Activated CD8-positive, alpha-beta memory T cell treated with anti-CD3 and anti-CD28 coated beads, Interleukin-2, amount 50 U/mL, for 1 hour (primary cell): ENCODE data around the gene ZNF485.
"Not testable (repeated sequence)": the region's sequence is repeated elsewhere in the genome, so short reads cannot be mapped to it uniquely, and the experiment has no call there.

Source experiments
- DNase-seq: peaks from one replicate; pipeline ENCODE4 v3.0.0-alpha.2; 2020; ENCODE audit errors: extremely low read depth

The ZNF485 gene

GRCh38 chr10:43605850-43606322 is 352 bp upstream of the ZNF485 start:
- no peak for DNase-seq

GRCh38 chr10:43607199-43607573 is 948 bp downstream of the ZNF485 start:
- DNase-seq = no peak

GRCh38 chr10:43610636-43611035 is 4.4 kb downstream of the ZNF485 start:
- no peak for DNase-seq

GRCh38 chr10:43616697-43617370 is 10.6 kb downstream of the ZNF485 start:
- no peak for DNase-seq

- no peak for DNase-seq
Measured at GRCh38 chr10:43619368-43619767, 13.1 kb downstream of the ZNF485 start.

GRCh38 chr10:43622038-43622437 is 15.8 kb downstream of the ZNF485 start:
- no peak for DNase-seq

GRCh38 chr10:43623351-43623750 is 17.1 kb downstream of the ZNF485 start:
- no peak for DNase-seq

GRCh38 chr10:43627942-43628341 is 21.7 kb downstream of the ZNF485 start:
- no peak for DNase-seq

- DNase-seq = no peak
Measured at GRCh38 chr10:43628956-43629355, 22.7 kb downstream of the ZNF485 start.

- DNase-seq = not testable (repeated sequence)
Measured at GRCh38 chr10:43635816-43636215, 29.6 kb downstream of the ZNF485 start.

GRCh38 chr10:43640603-43641002 is 34.4 kb downstream of the ZNF485 start:
- no peak for DNase-seq

- no peak for DNase-seq
Measured at GRCh38 chr10:43644252-43644651, 38.0 kb downstream of the ZNF485 start.

- no peak for DNase-seq
Measured at GRCh38 chr10:43645866-43646265, 39.6 kb downstream of the ZNF485 start.

GRCh38 chr10:43647576-43647975 is 41.3 kb downstream of the ZNF485 start:
- DNase-seq = no peak

- DNase-seq = no peak
Measured at GRCh38 chr10:43648095-43648397, 41.8 kb downstream of the ZNF485 start.

GRCh38 chr10:43648398-43649184 is 42.4 kb downstream of the ZNF485 start, which contains the start of gene ZNF32:
ZNF32 (minus strand) TSS chr10:43648881; CDS start chr10:43646133, 2,748 bp downstream.
- DNase-seq = peak; percentile 20

- no peak for DNase-seq
Measured at GRCh38 chr10:43649185-43649523, 42.9 kb downstream of the ZNF485 start.

GRCh38 chr10:43653746-43654145 is 47.5 kb downstream of the ZNF485 start:
- no peak for DNase-seq

GRCh38 chr10:43655311-43655710 is 49.1 kb downstream of the ZNF485 start:
- DNase-seq = no peak

- no peak for DNase-seq
Measured at GRCh38 chr10:43658227-43658626, 52.0 kb downstream of the ZNF485 start.

GRCh38 chr10:43665054-43665453 is 58.8 kb downstream of the ZNF485 start:
- DNase-seq = no peak

GRCh38 chr10:43666552-43666951 is 60.3 kb downstream of the ZNF485 start:
- DNase-seq = no peak

- no peak for DNase-seq
Measured at GRCh38 chr10:43667317-43667731, 61.1 kb downstream of the ZNF485 start.
